Measurements from ENCODE around the gene EPB41L1. TPM values are rescaled to one million over a fixed set of nuclear protein-coding genes. Genes with fewer than 3 reads are reported as not detected.

EPB41L1 gene
- total RNA-seq, 1 experiment from 2014 or later, result 8.8 TPM

- no peak for DNase-seq (ENCODE audit: low read depth)
These were observed 39.6 kb downstream of the EPB41L1 start for GRCh38 chr20:36193977-36194712.

GRCh38 chr20:36196676-36197075, 42.1 kb downstream of the EPB41L1 start:
- no peak for DNase-seq (ENCODE audit: low read depth)

DNA sequence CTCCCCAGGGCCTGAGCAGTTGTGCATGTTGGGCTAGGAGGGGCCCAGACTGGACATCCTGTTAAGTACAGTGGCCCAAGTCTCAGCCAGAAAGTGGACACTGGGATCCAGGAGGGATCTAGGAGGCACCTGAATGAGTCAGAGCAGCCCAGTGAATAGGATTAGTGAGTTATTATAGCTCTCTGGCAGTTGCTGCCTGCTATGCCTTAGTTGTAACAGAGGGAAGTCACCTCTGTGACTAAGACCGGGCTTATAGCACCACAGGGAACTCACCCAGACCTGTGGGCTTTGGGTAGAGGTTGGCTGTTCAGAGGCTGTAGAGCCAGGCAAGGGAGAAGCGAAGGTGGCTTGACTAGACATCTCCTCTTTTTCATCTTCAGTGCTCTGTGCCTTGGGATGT, 42.7 kb downstream of the EPB41L1 start:
- DNase-seq (ENCODE audit: low read depth), result no peak

DNA sequence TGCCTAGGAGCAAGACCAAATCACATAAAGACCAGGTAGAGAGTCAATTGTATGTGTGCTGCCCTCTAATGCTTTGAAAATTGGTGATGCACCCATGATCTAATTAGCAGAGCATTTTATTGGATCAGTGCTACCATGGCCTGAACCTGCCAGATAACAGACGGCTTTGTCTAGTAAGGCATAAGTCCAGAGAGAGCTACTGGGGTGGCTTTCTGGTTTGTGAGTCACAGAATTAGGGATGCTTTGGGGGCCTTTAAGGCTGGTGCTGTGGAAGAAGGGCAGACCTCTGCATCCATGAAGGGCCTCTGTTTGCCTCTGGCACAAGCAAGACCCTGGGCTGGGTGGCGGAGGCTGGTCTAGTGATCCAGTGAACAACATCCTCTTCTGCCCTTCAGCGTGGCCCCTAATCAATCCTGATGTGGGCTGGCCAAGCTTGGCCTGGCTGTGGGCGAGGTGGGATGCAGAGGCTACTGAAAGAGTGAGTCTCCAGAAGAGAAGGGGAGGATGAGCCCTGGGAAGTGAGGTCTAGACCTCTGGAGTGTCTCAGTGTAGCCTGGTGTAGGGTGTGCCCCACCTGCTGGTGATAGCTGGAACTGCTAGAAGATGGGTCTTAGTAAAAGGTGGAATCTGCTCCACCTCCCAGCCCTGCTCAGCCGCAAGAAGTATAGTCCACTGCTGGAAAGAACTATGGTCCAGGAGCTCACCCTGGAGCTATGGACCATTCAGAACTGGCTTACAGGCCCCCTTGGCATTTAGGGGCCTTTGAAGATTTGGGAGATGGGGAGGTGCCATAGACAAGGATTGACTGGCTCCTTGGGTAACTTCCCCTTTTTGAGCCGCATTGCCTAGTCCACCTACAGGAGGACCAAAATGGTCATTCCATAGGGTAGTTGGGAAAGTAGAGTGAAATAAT, 45.1 kb downstream of the EPB41L1 start:
- peak; percentile 74 for DNase-seq (ENCODE audit: low read depth)

GRCh38 chr20:36200451-36200850, 45.9 kb downstream of the EPB41L1 start:
- no peak for DNase-seq (ENCODE audit: low read depth)

GRCh38 chr20:36201198-36201597, 46.7 kb downstream of the EPB41L1 start:
- no peak for DNase-seq (ENCODE audit: low read depth)

GRCh38 chr20:36202891-36203338, 48.4 kb downstream of the EPB41L1 start:
- DNase-seq (ENCODE audit: low read depth), result peak; percentile 57

- DNase-seq (ENCODE audit: low read depth), result no peak
These were observed 49.3 kb downstream of the EPB41L1 start for GRCh38 chr20:36203861-36204260.

GRCh38 chr20:36205026-36205425, 50.5 kb downstream of the EPB41L1 start:
- DNase-seq (ENCODE audit: low read depth), result no peak

- DNase-seq (ENCODE audit: low read depth), result no peak
These were observed 51.5 kb downstream of the EPB41L1 start for GRCh38 chr20:36206068-36206467.

- no peak for DNase-seq (ENCODE audit: low read depth)
These were observed 52.1 kb downstream of the EPB41L1 start for GRCh38 chr20:36206641-36207040.

GRCh38 chr20:36207602-36208001, 53.1 kb downstream of the EPB41L1 start:
- no peak for DNase-seq (ENCODE audit: low read depth)

GRCh38 chr20:36208257-36208656, 53.7 kb downstream of the EPB41L1 start:
- no peak for DNase-seq (ENCODE audit: low read depth)

DNA sequence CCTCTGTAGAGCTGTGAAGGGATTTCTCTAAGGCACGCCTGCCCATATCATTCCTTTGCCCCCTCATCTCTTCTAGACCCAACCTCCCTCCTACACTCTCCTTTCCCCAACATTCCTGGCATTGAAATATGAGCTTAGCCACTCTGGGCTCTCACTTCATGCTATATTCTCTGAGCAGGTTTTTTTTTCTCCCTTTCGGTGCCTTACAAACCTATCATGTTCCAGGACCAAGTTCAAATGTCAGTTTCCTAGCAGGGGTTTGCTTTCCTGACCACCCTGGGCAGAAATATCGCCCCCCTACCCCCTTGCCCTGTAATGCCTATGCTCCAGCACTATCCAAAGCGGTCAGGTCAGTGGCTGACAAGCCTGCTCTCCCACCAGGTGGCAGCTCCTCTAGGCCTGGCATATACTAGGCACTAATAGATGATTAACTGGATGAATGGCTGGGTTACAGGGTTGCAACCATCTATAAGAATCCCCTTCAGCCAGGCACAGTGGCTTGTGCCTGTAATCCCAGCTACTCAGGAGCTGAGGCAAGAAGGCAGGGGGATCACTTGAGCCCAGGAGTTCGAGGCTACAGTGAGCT, 56.0 kb downstream of the EPB41L1 start:
- DNase-seq (ENCODE audit: low read depth), result no peak

GRCh38 chr20:36213362-36213761, 58.8 kb downstream of the EPB41L1 start:
- DNase-seq (ENCODE audit: low read depth), result no peak

DNA sequence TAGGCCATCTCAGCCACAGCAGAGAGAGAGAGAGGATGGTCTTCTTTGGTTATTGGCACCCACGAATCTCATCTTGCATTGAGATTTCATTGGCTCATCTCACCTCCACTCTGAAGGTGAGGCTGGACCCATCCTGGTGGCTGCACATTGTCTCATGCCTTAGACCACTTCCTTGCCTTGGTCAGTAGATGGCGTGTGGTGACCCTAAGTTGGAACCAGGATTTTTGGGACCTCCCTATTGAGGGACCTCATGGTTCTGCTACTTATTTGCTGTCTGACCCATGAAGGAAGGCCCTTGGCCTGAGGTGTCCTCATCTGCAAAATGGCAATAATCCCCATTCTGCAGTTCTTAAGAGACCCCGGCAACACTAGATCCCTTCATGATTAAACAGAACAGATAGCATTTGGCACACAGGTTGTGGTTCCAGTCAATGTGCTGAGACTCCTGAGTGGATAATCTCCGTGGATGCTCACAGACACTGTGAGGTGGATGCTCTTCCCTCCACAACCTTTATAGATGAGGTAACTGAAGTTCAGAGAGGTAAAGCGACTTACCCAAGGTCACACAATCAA, 60.2 kb downstream of the EPB41L1 start:
- DNase-seq (ENCODE audit: low read depth), result peak; percentile 47

GRCh38 chr20:36215778-36216177, 61.2 kb downstream of the EPB41L1 start:
- no peak for DNase-seq (ENCODE audit: low read depth)

DNA sequence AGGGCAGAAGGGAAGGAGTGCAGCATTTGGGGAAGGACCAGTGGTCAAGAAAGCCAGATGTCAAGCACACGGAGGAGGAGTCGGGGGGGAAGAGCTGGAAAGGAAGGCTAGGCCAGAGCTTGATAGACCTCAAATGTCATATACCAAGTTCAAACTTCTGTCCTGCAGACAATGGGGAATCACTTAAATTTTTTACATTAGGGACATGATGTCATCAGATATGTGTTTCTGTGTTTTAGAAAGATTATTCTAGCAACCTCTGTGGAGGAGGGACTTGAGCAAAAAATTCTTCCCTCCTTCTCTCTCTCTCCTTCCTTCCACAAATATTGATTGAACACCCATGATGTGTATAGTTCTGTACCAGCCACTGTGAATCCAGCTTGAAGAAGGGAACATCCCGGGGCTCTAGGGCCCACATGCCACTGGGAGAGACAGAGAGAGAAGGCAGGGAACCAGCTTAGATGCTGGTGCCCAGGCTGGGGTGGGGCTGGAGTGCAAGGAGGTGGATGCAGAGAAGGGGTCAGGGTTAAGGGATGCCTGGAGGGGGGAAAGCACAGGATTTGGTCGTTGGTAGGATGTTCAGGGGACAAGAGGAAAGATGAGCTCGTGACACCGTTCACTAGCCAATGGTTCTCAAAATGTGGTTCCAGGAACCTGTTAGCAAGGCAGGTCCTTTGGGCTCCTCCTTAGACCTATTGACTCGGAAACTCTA, 61.9 kb downstream of the EPB41L1 start:
- DNase-seq (ENCODE audit: low read depth), result no peak

GRCh38 chr20:36217226-36217625, 62.7 kb downstream of the EPB41L1 start:
- DNase-seq (ENCODE audit: low read depth), result no peak

GRCh38 chr20:36218380-36219064, 64.0 kb downstream of the EPB41L1 start:
- DNase-seq (ENCODE audit: low read depth), result no peak

GRCh38 chr20:36219671-36220220, 65.2 kb downstream of the EPB41L1 start:
- DNase-seq (ENCODE audit: low read depth), result no peak

All from RPMI7951 (cell line).